SH-SY5Y (cell line): ENCODE measurements around the gene NRG2.

ENCODE experiments used
- GATA2 ChIP-seq: IDR thresholded peaks from 2 replicates; pipeline ENCODE4 v1.6.1; 2011; ENCODE audit warnings: mild to moderate bottlenecking, low read depth, low read length
- GATA3 ChIP-seq: IDR thresholded peaks from 2 replicates; pipeline ENCODE4 v1.6.1; 2011; ENCODE audit warnings: low read depth, mild to moderate bottlenecking, low read length, moderate library complexity

The NRG2 gene

GRCh38 chr5:139797335-139797734 lies 245.8 kb downstream of the NRG2 start:
- TF ChIP-seq GATA3 (no peak), GATA2 (no peak)
